ENCODE measurements around the gene SPSB1.

Gene SPSB1

GRCh38 chr1:9258629-9259028 is 34.1 kb upstream of the SPSB1 start:
- no peaks in the 10 kb centered on the region for H3K9me3 ChIP-seq (ENCODE audit: control insufficient read depth in 2 of 2, low read length in 2 of 2)
- H3K4me1 ChIP-seq (ENCODE audit: control insufficient read depth in 2 of 2, insufficient read depth in 2 of 2, low read length in 2 of 2) = no peaks in the 10 kb centered on the region
- H3K27me3 ChIP-seq (ENCODE audit: control insufficient read depth in 2 of 2, insufficient read depth in 2 of 2, low read length in 2 of 2) = no peaks in the 10 kb centered on the region
- no peak overlapping the region for H3K4me3 ChIP-seq (ENCODE audit: low read length in 2 of 2)
- no peak overlapping the region for H3K9ac ChIP-seq (ENCODE audit: low read depth in 1 of 2, low read length in 2 of 2)
- no peak overlapping the region for H3K27ac ChIP-seq (ENCODE audit: low read depth in 2 of 2, low read length in 2 of 2)
- H3K36me3 ChIP-seq (ENCODE audit: control insufficient read depth in 2 of 2, insufficient read depth in 2 of 2, low read length in 2 of 2) = peaks cover 17 to 23% of the 10 kb centered on the region in 2 donors

GRCh38 chr1:9260059-9260766 is 32.5 kb upstream of the SPSB1 start:
- H3K27me3 ChIP-seq (ENCODE audit: control insufficient read depth in 2 of 2, insufficient read depth in 2 of 2, low read length in 2 of 2) = no peaks in the 10 kb centered on the region
- H3K4me1 ChIP-seq (ENCODE audit: control insufficient read depth in 2 of 2, insufficient read depth in 2 of 2, low read length in 2 of 2) = no peaks in the 10 kb centered on the region
- no peaks in the 10 kb centered on the region for H3K9me3 ChIP-seq (ENCODE audit: control insufficient read depth in 2 of 2, low read length in 2 of 2)
- H3K27ac ChIP-seq (ENCODE audit: low read depth in 2 of 2, low read length in 2 of 2) = no peak overlapping the region
- no peak overlapping the region for H3K9ac ChIP-seq (ENCODE audit: low read depth in 1 of 2, low read length in 2 of 2)
- peaks cover 29 to 34% of the 10 kb centered on the region in 2 donors for H3K36me3 ChIP-seq (ENCODE audit: control insufficient read depth in 2 of 2, insufficient read depth in 2 of 2, low read length in 2 of 2)
- H3K4me3 ChIP-seq (ENCODE audit: low read length in 2 of 2) = no peak overlapping the region

GRCh38 chr1:9261496-9261895 is 31.2 kb upstream of the SPSB1 start:
- Histone ChIP-seq H3K36me3 (ENCODE audit: control insufficient read depth in 2 of 2, insufficient read depth in 2 of 2, low read length in 2 of 2) (peaks cover 27 to 32% of the 10 kb centered on the region in 2 donors), H3K9ac (ENCODE audit: low read depth in 1 of 2, low read length in 2 of 2) (no peak overlapping the region), H3K4me1 (ENCODE audit: control insufficient read depth in 2 of 2, insufficient read depth in 2 of 2, low read length in 2 of 2) (no peaks in the 10 kb centered on the region), H3K27ac (ENCODE audit: low read depth in 2 of 2, low read length in 2 of 2) (no peak overlapping the region), H3K27me3 (ENCODE audit: control insufficient read depth in 2 of 2, insufficient read depth in 2 of 2, low read length in 2 of 2) (no peaks in the 10 kb centered on the region), H3K9me3 (ENCODE audit: control insufficient read depth in 2 of 2, low read length in 2 of 2) (no peaks in the 10 kb centered on the region), H3K4me3 (ENCODE audit: low read length in 2 of 2) (no peak overlapping the region)

GRCh38 chr1:9262096-9262986 is 30.4 kb upstream of the SPSB1 start:
- H3K9ac ChIP-seq (ENCODE audit: low read depth in 1 of 2, low read length in 2 of 2) = no peak overlapping the region
- H3K36me3 ChIP-seq (ENCODE audit: control insufficient read depth in 2 of 2, insufficient read depth in 2 of 2, low read length in 2 of 2) = peaks cover 27 to 32% of the 10 kb centered on the region in 2 donors
- no peaks in the 10 kb centered on the region for H3K9me3 ChIP-seq (ENCODE audit: control insufficient read depth in 2 of 2, low read length in 2 of 2)
- H3K4me1 ChIP-seq (ENCODE audit: control insufficient read depth in 2 of 2, insufficient read depth in 2 of 2, low read length in 2 of 2) = peaks cover 0 to 5% of the 10 kb centered on the region in 2 donors
- H3K4me3 ChIP-seq (ENCODE audit: low read length in 2 of 2) = no peak overlapping the region
- H3K27me3 ChIP-seq (ENCODE audit: control insufficient read depth in 2 of 2, insufficient read depth in 2 of 2, low read length in 2 of 2) = no peaks in the 10 kb centered on the region
- no peak overlapping the region for H3K27ac ChIP-seq (ENCODE audit: low read depth in 2 of 2, low read length in 2 of 2)

GRCh38 chr1:9263276-9263855 is 29.3 kb upstream of the SPSB1 start:
- H3K4me1 ChIP-seq (ENCODE audit: control insufficient read depth in 2 of 2, insufficient read depth in 2 of 2, low read length in 2 of 2) = peaks cover 0 to 5% of the 10 kb centered on the region in 2 donors
- no peak overlapping the region for H3K9ac ChIP-seq (ENCODE audit: low read depth in 1 of 2, low read length in 2 of 2)
- no peak overlapping the region for H3K27ac ChIP-seq (ENCODE audit: low read depth in 2 of 2, low read length in 2 of 2)
- no peaks in the 10 kb centered on the region for H3K9me3 ChIP-seq (ENCODE audit: control insufficient read depth in 2 of 2, low read length in 2 of 2)
- H3K27me3 ChIP-seq (ENCODE audit: control insufficient read depth in 2 of 2, insufficient read depth in 2 of 2, low read length in 2 of 2) = no peaks in the 10 kb centered on the region
- no peak overlapping the region for H3K4me3 ChIP-seq (ENCODE audit: low read length in 2 of 2)
- peaks cover 23 to 35% of the 10 kb centered on the region in 2 donors for H3K36me3 ChIP-seq (ENCODE audit: control insufficient read depth in 2 of 2, insufficient read depth in 2 of 2, low read length in 2 of 2)

GRCh38 chr1:9263984-9264872 is 28.5 kb upstream of the SPSB1 start:
- Histone ChIP-seq H3K27me3 (ENCODE audit: control insufficient read depth in 2 of 2, insufficient read depth in 2 of 2, low read length in 2 of 2) (no peaks in the 10 kb centered on the region), H3K36me3 (ENCODE audit: control insufficient read depth in 2 of 2, insufficient read depth in 2 of 2, low read length in 2 of 2) (peaks cover 26 to 36% of the 10 kb centered on the region in 2 donors), H3K4me1 (ENCODE audit: control insufficient read depth in 2 of 2, insufficient read depth in 2 of 2, low read length in 2 of 2) (peaks cover 0 to 5% of the 10 kb centered on the region in 2 donors), H3K9ac (ENCODE audit: low read depth in 1 of 2, low read length in 2 of 2) (no peak overlapping the region), H3K27ac (ENCODE audit: low read depth in 2 of 2, low read length in 2 of 2) (no peak overlapping the region), H3K9me3 (ENCODE audit: control insufficient read depth in 2 of 2, low read length in 2 of 2) (no peaks in the 10 kb centered on the region), H3K4me3 (ENCODE audit: low read length in 2 of 2) (no peak overlapping the region)

- Histone ChIP-seq H3K9me3 (ENCODE audit: control insufficient read depth in 2 of 2, low read length in 2 of 2) (no peaks in the 10 kb centered on the region), H3K4me1 (ENCODE audit: control insufficient read depth in 2 of 2, insufficient read depth in 2 of 2, low read length in 2 of 2) (peaks cover 0 to 5% of the 10 kb centered on the region in 2 donors), H3K4me3 (ENCODE audit: low read length in 2 of 2) (no peak overlapping the region), H3K9ac (ENCODE audit: low read depth in 1 of 2, low read length in 2 of 2) (no peak overlapping the region), H3K27me3 (ENCODE audit: control insufficient read depth in 2 of 2, insufficient read depth in 2 of 2, low read length in 2 of 2) (no peaks in the 10 kb centered on the region), H3K27ac (ENCODE audit: low read depth in 2 of 2, low read length in 2 of 2) (no peak overlapping the region), H3K36me3 (ENCODE audit: control insufficient read depth in 2 of 2, insufficient read depth in 2 of 2, low read length in 2 of 2) (peaks cover 27 to 38% of the 10 kb centered on the region in 2 donors)
Measured at GRCh38 chr1:9265037-9265436, 27.7 kb upstream of the SPSB1 start.

- no peak overlapping the region for H3K9ac ChIP-seq (ENCODE audit: low read depth in 1 of 2, low read length in 2 of 2)
- H3K27me3 ChIP-seq (ENCODE audit: control insufficient read depth in 2 of 2, insufficient read depth in 2 of 2, low read length in 2 of 2) = no peaks in the 10 kb centered on the region
- no peaks in the 10 kb centered on the region for H3K9me3 ChIP-seq (ENCODE audit: control insufficient read depth in 2 of 2, low read length in 2 of 2)
- H3K27ac ChIP-seq (ENCODE audit: low read depth in 2 of 2, low read length in 2 of 2) = no peak overlapping the region
- H3K4me1 ChIP-seq (ENCODE audit: control insufficient read depth in 2 of 2, insufficient read depth in 2 of 2, low read length in 2 of 2) = peaks cover 0 to 5% of the 10 kb centered on the region in 2 donors
- peaks cover 27 to 38% of the 10 kb centered on the region in 2 donors for H3K36me3 ChIP-seq (ENCODE audit: control insufficient read depth in 2 of 2, insufficient read depth in 2 of 2, low read length in 2 of 2)
- H3K4me3 ChIP-seq (ENCODE audit: low read length in 2 of 2) = no peak overlapping the region
Measured at GRCh38 chr1:9265968-9266367, 26.7 kb upstream of the SPSB1 start.

GRCh38 chr1:9267352-9267686 is 25.4 kb upstream of the SPSB1 start:
- H3K27me3 ChIP-seq (ENCODE audit: control insufficient read depth in 2 of 2, insufficient read depth in 2 of 2, low read length in 2 of 2) = no peaks in the 10 kb centered on the region
- no peak overlapping the region for H3K27ac ChIP-seq (ENCODE audit: low read depth in 2 of 2, low read length in 2 of 2)
- H3K36me3 ChIP-seq (ENCODE audit: control insufficient read depth in 2 of 2, insufficient read depth in 2 of 2, low read length in 2 of 2) = peaks cover 23 to 33% of the 10 kb centered on the region in 2 donors
- H3K9ac ChIP-seq (ENCODE audit: low read depth in 1 of 2, low read length in 2 of 2) = no peak overlapping the region
- no peak overlapping the region for H3K4me3 ChIP-seq (ENCODE audit: low read length in 2 of 2)
- H3K4me1 ChIP-seq (ENCODE audit: control insufficient read depth in 2 of 2, insufficient read depth in 2 of 2, low read length in 2 of 2) = peaks cover 0 to 5% of the 10 kb centered on the region in 2 donors
- no peaks in the 10 kb centered on the region for H3K9me3 ChIP-seq (ENCODE audit: control insufficient read depth in 2 of 2, low read length in 2 of 2)
